Astrocyte (in vitro differentiated cells and primary cell): ENCODE measurements around the gene IGFBP2. TPM values are rescaled to one million over a fixed set of nuclear protein-coding genes. Genes with fewer than 3 reads are reported as not detected.

ENCODE experiments used
- DNase-seq: peaks from one replicate; pipeline ENCODE4 v3.0.0-alpha.2; 2010; ENCODE audit warnings: low read depth
- FAIRE-seq: peaks from 2 replicates; lab custom pipeline; 2011; peaks lifted over from hg19 to GRCh38; lab: Jason Lieb, UNC
- H2AFZ ChIP-seq: 2 replicates; pipeline ENCODE4 v1.6.0; 2012; ENCODE audit warnings: low read depth, low read length, inconsistent platforms
- H3K27ac ChIP-seq: 2 replicates; pipeline ENCODE4 v1.5.1; 2011; ENCODE audit warnings: low read depth, low read length, inconsistent platforms
- H3K27me3 ChIP-seq: 2 replicates; pipeline ENCODE4 v1.6.0; 2011; ENCODE audit warnings: low read length, inconsistent platforms; ENCODE audit not compliant: insufficient read depth
- H3K36me3 ChIP-seq: 2 replicates; pipeline ENCODE4 v1.5.1; 2011; ENCODE audit warnings: low read length, inconsistent platforms; ENCODE audit not compliant: insufficient read depth
- H3K4me1 ChIP-seq: 2 replicates; pipeline ENCODE4 v1.5.1; 2011; ENCODE audit warnings: low read length, inconsistent platforms; ENCODE audit not compliant: insufficient read depth
- H3K4me2 ChIP-seq: 2 replicates; pipeline ENCODE4 v1.6.0; 2012; ENCODE audit warnings: low read length, inconsistent platforms
- H3K4me3 ChIP-seq: 2 replicates; pipeline ENCODE4 v1.5.1; 2011; ENCODE audit warnings: low read depth, mild to moderate bottlenecking, low read length, inconsistent platforms; ENCODE audit not compliant: insufficient read depth
- H3K79me2 ChIP-seq: 2 replicates; pipeline ENCODE4 v1.6.0; 2012; ENCODE audit warnings: mild to moderate bottlenecking, low read length, inconsistent platforms; ENCODE audit not compliant: insufficient read depth
- H3K9ac ChIP-seq: 2 replicates; pipeline ENCODE4 v1.6.0; 2012; ENCODE audit warnings: mild to moderate bottlenecking, low read length, inconsistent platforms
- H3K9me3 ChIP-seq: 2 replicates; pipeline ENCODE4 v1.5.1; 2012; ENCODE audit warnings: low read depth, mild to moderate bottlenecking, low read length, inconsistent platforms; ENCODE audit not compliant: insufficient read depth
- H4K20me1 ChIP-seq: 2 replicates; pipeline ENCODE4 v1.6.0; 2012; ENCODE audit warnings: low read length, inconsistent platforms; ENCODE audit not compliant: insufficient read depth
- H3K27ac Mint-ChIP-seq: one replicate; pipeline ENCODE4 v1.8.0; 2021; ENCODE audit warnings: mild to moderate bottlenecking, mixed read lengths; ENCODE audit not compliant: unreplicated experiment
- H3K27me3 Mint-ChIP-seq: one replicate; pipeline ENCODE4 v1.8.0; 2021; ENCODE audit warnings: low read depth, mixed read lengths; ENCODE audit not compliant: unreplicated experiment
- H3K36me3 Mint-ChIP-seq: one replicate; pipeline ENCODE4 v1.8.0; 2021; ENCODE audit warnings: low read depth, mixed read lengths; ENCODE audit not compliant: unreplicated experiment
- H3K4me1 Mint-ChIP-seq: one replicate; pipeline ENCODE4 v1.8.0; 2021; ENCODE audit warnings: low read depth, mixed read lengths; ENCODE audit not compliant: unreplicated experiment
- H3K4me3 Mint-ChIP-seq: one replicate; pipeline ENCODE4 v1.8.0; 2021; ENCODE audit warnings: mild to moderate bottlenecking, moderate library complexity, mixed read lengths; ENCODE audit not compliant: unreplicated experiment
- H3K9me3 Mint-ChIP-seq: one replicate; pipeline ENCODE4 v1.8.0; 2021; ENCODE audit warnings: mild to moderate bottlenecking, mixed read lengths; ENCODE audit not compliant: unreplicated experiment
- EZH2 ChIP-seq: IDR thresholded peaks from 2 replicates; pipeline ENCODE4 v1.6.1; 2012; ENCODE audit warnings: mild to moderate bottlenecking, low read length, inconsistent platforms; ENCODE audit not compliant: insufficient read depth
- total RNA-seq: library from RNA; stranded (reverse); gene quantifications from 2 replicates; pipeline ENCODE4 v1.2.1, GENCODE V29; 2021
- TF ChIP-seq, protein P1 (sequence below): IDR thresholded peaks from 2 replicates; pipeline ENCODE4 v1.5.1; 2011; ENCODE audit warnings: low read depth, mild to moderate bottlenecking, inconsistent platforms, low read length, moderate library complexity; ENCODE audit not compliant: insufficient read depth

The IGFBP2 gene
- total RNA-seq, 1 donor from 2014 or later: 944 TPM

DNA sequence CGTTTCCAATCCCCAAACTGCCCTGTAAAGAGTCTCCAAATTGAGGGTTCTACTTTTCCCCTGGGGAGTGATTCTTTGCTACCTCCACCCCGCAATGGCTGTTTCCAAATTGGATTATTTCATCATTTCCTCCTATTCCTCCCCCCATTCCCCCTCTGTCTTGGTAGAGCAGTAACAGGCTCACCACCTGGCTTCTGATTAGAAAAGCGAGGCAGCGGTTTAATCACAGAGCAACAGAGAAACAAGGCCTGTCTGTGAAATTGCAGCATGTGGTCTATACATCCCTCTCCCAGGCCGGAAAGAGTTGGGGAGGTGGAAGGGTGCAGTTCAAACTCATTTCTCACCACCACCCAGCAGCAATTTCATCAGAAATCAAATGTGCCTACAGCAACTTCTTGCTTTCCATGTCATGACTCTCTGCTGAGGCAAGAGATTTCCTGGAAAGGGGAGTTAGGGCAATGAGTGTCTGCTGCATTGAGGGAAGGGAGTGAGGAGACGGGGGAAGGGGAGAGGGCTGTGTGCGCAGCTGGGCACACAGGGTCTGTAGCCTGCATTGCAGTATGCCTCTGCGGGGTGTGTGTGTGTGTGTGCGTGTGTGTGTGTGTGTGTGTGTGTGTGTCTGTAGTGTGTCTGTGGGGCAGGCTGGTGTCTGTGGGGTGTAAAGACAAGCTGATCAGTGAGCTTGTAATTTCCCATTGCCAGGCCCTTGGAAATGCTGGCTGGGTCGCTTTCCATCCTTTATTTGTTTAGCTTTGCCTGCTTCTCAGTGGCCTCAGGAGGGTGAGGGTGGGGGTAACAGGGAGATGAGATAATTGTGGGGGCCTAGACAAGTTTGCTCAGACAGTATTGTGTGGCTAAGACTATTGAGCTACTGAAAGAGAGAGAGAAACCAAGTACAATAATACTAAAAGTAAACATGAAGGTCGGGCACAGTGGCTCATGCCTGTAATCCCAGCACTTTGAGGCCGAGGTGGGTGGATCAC is 13.5 kb upstream of the IGFBP2 start:
- peak overlapping the region; percentile 47 for H2AFZ ChIP-seq
- H3K4me3 ChIP-seq: no peak overlapping the region
- H3K27ac ChIP-seq: no peak overlapping the region
- TF ChIP-seq EZH2: no peak
- TF ChIP-seq, protein P1, sequence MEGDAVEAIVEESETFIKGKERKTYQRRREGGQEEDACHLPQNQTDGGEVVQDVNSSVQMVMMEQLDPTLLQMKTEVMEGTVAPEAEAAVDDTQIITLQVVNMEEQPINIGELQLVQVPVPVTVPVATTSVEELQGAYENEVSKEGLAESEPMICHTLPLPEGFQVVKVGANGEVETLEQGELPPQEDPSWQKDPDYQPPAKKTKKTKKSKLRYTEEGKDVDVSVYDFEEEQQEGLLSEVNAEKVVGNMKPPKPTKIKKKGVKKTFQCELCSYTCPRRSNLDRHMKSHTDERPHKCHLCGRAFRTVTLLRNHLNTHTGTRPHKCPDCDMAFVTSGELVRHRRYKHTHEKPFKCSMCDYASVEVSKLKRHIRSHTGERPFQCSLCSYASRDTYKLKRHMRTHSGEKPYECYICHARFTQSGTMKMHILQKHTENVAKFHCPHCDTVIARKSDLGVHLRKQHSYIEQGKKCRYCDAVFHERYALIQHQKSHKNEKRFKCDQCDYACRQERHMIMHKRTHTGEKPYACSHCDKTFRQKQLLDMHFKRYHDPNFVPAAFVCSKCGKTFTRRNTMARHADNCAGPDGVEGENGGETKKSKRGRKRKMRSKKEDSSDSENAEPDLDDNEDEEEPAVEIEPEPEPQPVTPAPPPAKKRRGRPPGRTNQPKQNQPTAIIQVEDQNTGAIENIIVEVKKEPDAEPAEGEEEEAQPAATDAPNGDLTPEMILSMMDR: no peak
- DNase-seq (no peak), FAIRE-seq (no peak)
- H3K27ac Mint-ChIP-seq: peak overlapping the region; percentile 94
- H3K36me3 Mint-ChIP-seq: peaks cover 1% of the 10 kb centered on the region
- peaks cover 14% of the 10 kb centered on the region for H3K4me1 Mint-ChIP-seq
- peaks cover 2% of the 10 kb centered on the region for H3K27me3 Mint-ChIP-seq
- H3K9me3 Mint-ChIP-seq: no peaks in the 10 kb centered on the region
- H3K4me1 ChIP-seq: no peaks in the 10 kb centered on the region
- H4K20me1 ChIP-seq: no peaks in the 10 kb centered on the region
- H3K36me3 ChIP-seq: no peaks in the 10 kb centered on the region
- H3K79me2 ChIP-seq: no peaks in the 10 kb centered on the region
- H3K4me3 Mint-ChIP-seq: no peak overlapping the region
- peaks cover 3% of the 10 kb centered on the region for H3K27me3 ChIP-seq
- H3K9ac ChIP-seq: no peak overlapping the region
- peaks cover 2% of the 10 kb centered on the region for H3K9me3 ChIP-seq
- H3K4me2 ChIP-seq: no peak overlapping the region

DNA sequence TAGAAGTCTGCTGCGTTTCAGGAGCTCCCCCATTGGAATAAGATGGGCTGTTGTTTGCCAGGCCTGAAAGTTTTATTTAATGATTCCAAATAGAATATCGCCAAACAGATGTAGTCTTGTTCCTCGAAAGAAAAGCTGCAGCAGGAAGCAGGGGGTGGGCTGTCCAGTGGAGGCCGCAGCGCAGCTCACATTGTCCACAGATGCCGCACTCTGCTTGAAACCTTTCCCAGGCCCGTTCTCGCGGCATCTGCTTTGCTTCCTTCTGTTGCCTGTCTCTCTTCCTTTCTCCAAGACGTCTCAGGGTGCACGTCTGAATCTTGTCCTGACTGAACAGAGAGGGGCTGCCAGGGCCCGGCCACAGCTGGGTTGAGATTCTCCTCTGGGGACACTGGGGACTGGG is 12.4 kb upstream of the IGFBP2 start:
- peaks cover 1% of the 10 kb centered on the region for H3K36me3 Mint-ChIP-seq
- no peaks in the 10 kb centered on the region for H3K27me3 Mint-ChIP-seq
- no peak overlapping the region for H3K4me3 Mint-ChIP-seq
- no peak overlapping the region for H3K9ac ChIP-seq
- FAIRE-seq: no peak
- TF ChIP-seq, protein P1: no peak
- TF ChIP-seq EZH2: no peak
- no peak for DNase-seq
- no peaks in the 10 kb centered on the region for H3K36me3 ChIP-seq
- peak overlapping the region; percentile 52 for H2AFZ ChIP-seq
- H3K79me2 ChIP-seq: no peaks in the 10 kb centered on the region
- H3K27me3 ChIP-seq: peaks cover 3% of the 10 kb centered on the region
- no peaks in the 10 kb centered on the region for H3K4me1 ChIP-seq
- H3K4me1 Mint-ChIP-seq: peaks cover 14% of the 10 kb centered on the region
- peak overlapping the region; percentile 94 for H3K27ac Mint-ChIP-seq
- H3K9me3 ChIP-seq: peaks cover 2% of the 10 kb centered on the region
- H3K9me3 Mint-ChIP-seq: no peaks in the 10 kb centered on the region
- no peak overlapping the region for H3K4me2 ChIP-seq
- no peak overlapping the region for H3K4me3 ChIP-seq
- no peaks in the 10 kb centered on the region for H4K20me1 ChIP-seq
- H3K27ac ChIP-seq: no peak overlapping the region

DNA sequence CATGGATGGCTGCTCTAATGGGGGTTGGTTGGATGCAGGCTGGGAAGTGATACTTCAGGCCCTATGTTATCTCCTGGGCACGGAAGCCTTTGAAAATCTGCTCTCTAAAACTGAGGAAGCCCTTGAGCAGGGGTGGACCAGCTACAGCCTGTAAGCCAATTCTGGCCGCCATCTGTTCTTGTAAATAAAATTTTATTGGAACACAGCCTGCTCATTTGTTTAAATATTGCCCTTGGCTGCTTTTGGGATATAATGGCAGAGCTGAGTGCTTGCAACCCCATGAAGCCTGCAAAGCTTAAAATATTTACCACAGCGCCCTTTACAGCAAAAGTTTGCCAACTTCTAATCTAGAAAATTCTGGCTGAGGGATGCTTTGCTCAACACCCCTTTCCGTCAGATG is 11.9 kb upstream of the IGFBP2 start:
- H4K20me1 ChIP-seq: no peaks in the 10 kb centered on the region
- Mint-ChIP-seq H3K27ac (no peak overlapping the region), H3K36me3 (peaks cover 1% of the 10 kb centered on the region), H3K4me3 (no peak overlapping the region), H3K27me3 (no peaks in the 10 kb centered on the region), H3K9me3 (no peaks in the 10 kb centered on the region), H3K4me1 (peaks cover 14% of the 10 kb centered on the region)
- H2AFZ ChIP-seq: no peak overlapping the region
- FAIRE-seq: no peak
- H3K36me3 ChIP-seq: no peaks in the 10 kb centered on the region
- no peak overlapping the region for H3K9ac ChIP-seq
- TF ChIP-seq, protein P1: no peak
- no peak for TF ChIP-seq EZH2
- H3K4me1 ChIP-seq: no peaks in the 10 kb centered on the region
- no peaks in the 10 kb centered on the region for H3K79me2 ChIP-seq
- H3K9me3 ChIP-seq: peaks cover 2% of the 10 kb centered on the region
- peaks cover 3% of the 10 kb centered on the region for H3K27me3 ChIP-seq
- no peak overlapping the region for H3K4me3 ChIP-seq
- DNase-seq: no peak
- H3K4me2 ChIP-seq: no peak overlapping the region
- H3K27ac ChIP-seq: no peak overlapping the region
